HCT116 (cell line): ENCODE data around the gene CLCF1. TPM values are rescaled to one million over a fixed set of nuclear protein-coding genes. Genes with fewer than 3 reads are reported as not detected.
A peak's percentile ranks its signal among the peaks of the same experiment; 100 is the strongest.

Source experiments
- ATAC-seq: fragments of 200-7000 bp; cut with Tn5 transposase; 2 replicates; pipeline ENCODE4 v1.9.1; 2020; ENCODE audit warnings: mild to moderate bottlenecking, moderate library complexity
- BruUV-seq: library from RNA; stranded (reverse); fragments of 400-500 nt; replicated peaks from 2 replicates; lab custom pipeline; 2021; lab: Mats Ljungman, UMichigan
- CTCF ChIA-PET: fragments of 300-600 bp; sonication (Branson Sonifier 250); formaldehyde crosslinking; loops from one replicate; lab custom pipeline; 2021; ENCODE audit warnings: antibody characterized with exemption; lab: Charles Lee
- POLR2A ChIA-PET: fragments of 300-600, 350-600 bp; sonication (Branson Sonifier 250); formaldehyde crosslinking; loops from one replicate; lab custom pipeline; 2021; ENCODE audit warnings: antibody characterized with exemption; lab: Charles Lee
- RAD21 ChIA-PET, 2 experiments: fragments of 300-600 bp; sonication (Branson Sonifier 250); formaldehyde crosslinking; loops; one replicate each; lab custom pipeline; 2023; ENCODE audit warnings: low total read pairs in 2 of 2; ENCODE audit not compliant: uncharacterized antibody in 2 of 2, unreplicated experiment in 2 of 2, low non-redundant PET in 1 of 2; lab: Charles Lee
- DNase-seq: peaks from one replicate; pipeline ENCODE4 v3.0.0-alpha.2; 2010; ENCODE audit warnings: low read depth, low spot score
- H2AFZ ChIP-seq: fragments of 200-600 bp; shearing (Covaris generic), sonication (generic); 2 replicates; pipeline ENCODE4 v1.6.1; 2017; ENCODE audit warnings: low read depth, mixed run types, mixed read lengths, antibody characterized with exemption, low read length; ENCODE audit not compliant: poor library complexity, severe bottlenecking
- H3K27ac ChIP-seq: 2 replicates; pipeline ENCODE4 v1.5.1; 2012; ENCODE audit warnings: low read depth, low read length
- H3K27me3 ChIP-seq: fragments of 200-600 bp; sonication (generic); 2 replicates; pipeline ENCODE4 v1.6.1; 2016; ENCODE audit warnings: mixed run types, low read length, mixed read lengths; ENCODE audit not compliant: insufficient read depth
- H3K36me3 ChIP-seq, 2 experiments: fragments of 200-500 bp in 1 of 2; fragments of 200-600 bp in 1 of 2; sonication (Bioruptor generic) in 1 of 2; sonication (generic) in 1 of 2; 2 replicates each; pipeline versions ENCODE4 v1.5.1 to v1.6.1; 2014 to 2016; ENCODE audit warnings: low read length in 2 of 2, inconsistent platforms in 1 of 2, mixed read lengths in 1 of 2, mixed run types in 1 of 2; ENCODE audit not compliant: insufficient read depth in 2 of 2, control insufficient read depth in 1 of 2
- H3K4me1 ChIP-seq, 2 experiments: fragments of 200-600 bp in 1 of 2; sonication (generic) in 1 of 2; 2 replicates each; pipeline versions ENCODE4 v1.5.1 to v1.6.1; 2012 to 2017; ENCODE audit warnings: low read length in 2 of 2, inconsistent platforms in 1 of 2, mild to moderate bottlenecking in 1 of 2, mixed read lengths in 1 of 2, mixed run types in 1 of 2, moderate library complexity in 1 of 2; ENCODE audit not compliant: insufficient read depth in 2 of 2, control insufficient read depth in 1 of 2
- H3K4me2 ChIP-seq: fragments of 200-600 bp; sonication (generic); 2 replicates; pipeline ENCODE4 v1.6.1; 2017; ENCODE audit warnings: mixed run types, low read length, mixed read lengths
- H3K4me3 ChIP-seq, 2 experiments: fragments of 200-600 bp in 1 of 2; sonication (generic) in 1 of 2; replicated peaks in 1 of 2; 2 replicates each; pipeline ENCODE4 v1.5.1; 2011 to 2016; ENCODE audit warnings: low read length in 2 of 2, control low read depth in 1 of 2, low read depth in 1 of 2, mild to moderate bottlenecking in 1 of 2, mixed read lengths in 1 of 2, mixed run types in 1 of 2
- H3K79me2 ChIP-seq: fragments of 200-600 bp; sonication (generic); 2 replicates; pipeline ENCODE4 v1.6.1; 2017; ENCODE audit warnings: mild to moderate bottlenecking, mixed run types, low read length, moderate library complexity, mixed read lengths; ENCODE audit not compliant: insufficient read depth
- H3K9ac ChIP-seq: fragments of 200-600 bp; sonication (generic); 2 replicates; pipeline ENCODE4 v1.6.1; 2016; ENCODE audit warnings: low read length, mixed read lengths
- H3K9me2 ChIP-seq: fragments of 200-600 bp; sonication (generic), shearing (Covaris generic); 2 replicates; pipeline ENCODE4 v1.6.1; 2017; ENCODE audit warnings: mixed run types, mild to moderate bottlenecking, moderate library complexity; ENCODE audit not compliant: insufficient read depth
- H3K9me3 ChIP-seq, 2 experiments: fragments of 200-500 bp in 1 of 2; fragments of 200-600 bp in 1 of 2; sonication (Bioruptor generic) in 1 of 2; sonication (generic) in 1 of 2; 2 replicates each; pipeline ENCODE4 v1.6.1; 2014 to 2017; ENCODE audit warnings: low read length in 2 of 2, mixed read lengths in 2 of 2, inconsistent platforms in 1 of 2, low read depth in 1 of 2, mild to moderate bottlenecking in 1 of 2, mixed run types in 1 of 2, moderate library complexity in 1 of 2; ENCODE audit not compliant: control insufficient read depth in 1 of 2, insufficient read depth in 1 of 2
- H4K20me1 ChIP-seq: fragments of 200-600 bp; sonication (generic), shearing (Covaris generic); 2 replicates; pipeline ENCODE4 v1.6.1; 2017; ENCODE audit warnings: mixed run types, mild to moderate bottlenecking, moderate library complexity; ENCODE audit not compliant: insufficient read depth
- ATF3 ChIP-seq: IDR thresholded peaks from 2 replicates; pipeline ENCODE4 v1.6.1; 2012
- CBX3 ChIP-seq: IDR thresholded peaks from 2 replicates; pipeline ENCODE4 v1.6.1; 2012; ENCODE audit warnings: low read depth
- CTCF ChIP-seq, 3 experiments: fragments of 200-600 bp in 1 of 3; sonication (generic) in 1 of 3; IDR thresholded peaks in 2 of 3; conservative IDR thresholded peaks in 1 of 3; 2 replicates each; pipeline ENCODE4 v1.5.1; 2012 to 2017; ENCODE audit warnings: low read depth in 2 of 3, low read length in 2 of 3, antibody characterized with exemption in 1 of 3, borderline replicate concordance in 1 of 3, control low read depth in 1 of 3, mild to moderate bottlenecking in 1 of 3, mixed read lengths in 1 of 3, mixed run types in 1 of 3, moderate library complexity in 1 of 3; ENCODE audit not compliant: insufficient read depth in 1 of 3
- ELF1 ChIP-seq: IDR thresholded peaks from 2 replicates; pipeline ENCODE4 v1.6.1; 2012; ENCODE audit warnings: low read depth, borderline replicate concordance
- MAX ChIP-seq: IDR thresholded peaks from 2 replicates; pipeline ENCODE4 v1.6.1; 2012
- POLR2AphosphoS5 ChIP-seq: IDR thresholded peaks from 2 replicates; pipeline ENCODE4 v1.6.1; 2011; ENCODE audit warnings: mild to moderate bottlenecking, low read depth, low read length, moderate library complexity
- SP1 ChIP-seq: IDR thresholded peaks from 2 replicates; pipeline ENCODE4 v1.6.1; 2012; ENCODE audit warnings: low read depth
- YY1 ChIP-seq: IDR thresholded peaks from 2 replicates; pipeline ENCODE4 v1.6.1; 2011; ENCODE audit warnings: low read length, low read depth, moderate library complexity, mild to moderate bottlenecking; ENCODE audit not compliant: insufficient replicate concordance; ENCODE audit errors: extremely low read depth
- intact Hi-C: fragments of 100-400 bp; cut with micrococcal nuclease; formaldehyde crosslinking; loops from 2 replicates; pipeline ENCODE4 v1.10.0; 2022
- total RNA-seq: library from RNA; stranded (reverse); gene quantifications from one replicate; pipeline ENCODE4 v1.2.1, GENCODE V29; 2021; ENCODE audit not compliant: unreplicated experiment

Gene CLCF1
- total RNA-seq, 1 experiment from 2014 or later, result 12.2 TPM

GRCh38 chr11:67382276-67383136 lies 9.1 kb upstream of the CLCF1 start:
- Histone ChIP-seq H3K9me3 (no peaks in the 10 kb centered on the region), H3K9ac (no peak overlapping the region), H3K9me2 (no peaks in the 10 kb centered on the region), H4K20me1 (no peaks in the 10 kb centered on the region), H3K27me3 (no peaks in the 10 kb centered on the region), H3K4me2 (peak overlapping the region; percentile 23; the same call in 1 of the 2 replicates), H3K4me1 (peaks cover 54 to 64% of the 10 kb centered on the region in 2 experiments), H3K4me3 (no peak overlapping the region), H3K36me3 (no peaks in the 10 kb centered on the region), H3K27ac (no peak overlapping the region), H3K79me2 (no peaks in the 10 kb centered on the region), H2AFZ (no peak overlapping the region)
- DNase-seq (peak; percentile 69), ATAC-seq (peak; percentile 74)
- ChIA-PET RAD21 (interaction anchor here (0.5 to 5.0 kb wide), 18 partner anchors 8 to 121 kb away, joined by 3 to 76 read pairs (median 6); partner anchors contain the start of gene POLD4 (in 2 of the 2)), CTCF (interaction anchor here (0.6 to 15.5 kb wide), 19 partner anchors 9 to 687 kb away, joined by 3 to 456 read pairs (median 4); partner anchors contain the start of genes CLCF1, GRK2, POLD4 and PPP1CA), POLR2A (interaction anchor here (1.2 to 15.1 kb wide), 3 partner anchors 11 to 37 kb away, joined by 3 to 210 read pairs (median 7); partner anchors contain the start of gene POLD4)
- intact Hi-C loops, result loop anchor here (1.0 to 2.0 kb wide), 4 partner anchors 11 to 120 kb away; no protein-coding TSS in a partner anchor
- TF ChIP-seq ATF3 (no peak), SP1 (no peak), MAX (no peak), YY1 (peak; percentile 48), CTCF (IDR thresholded peaks at IDR 0.05 in 2 of 3, conservative IDR thresholded peaks at IDR 0.05 in 1 of 3; ENCODE audit: borderline replicate concordance in 1 of 3, insufficient read depth in 1 of 3, low read depth in 2 of 3, low read length in 2 of 3) (peak in 2 of 3 experiments; percentile 98; a peak in 4 of 6 replicates), CBX3 (no peak), POLR2AphosphoS5 (peak; percentile 33; the same call in 1 of the 2 replicates), ELF1 (no peak)
- no TSS peak for BruUV-seq
